Measurements from ENCODE around the gene TAOK1. TPM values are rescaled to one million over a fixed set of nuclear protein-coding genes. Genes with fewer than 3 reads are reported as not detected.

The TAOK1 gene
- total and polyA plus RNA-seq, 9 of the 15 experiments (the other 6 are each of a cell fraction or from before 2014, with no cell fraction given), result 3.2 to 33.1 (median 16.5) TPM

- TF ChIP-seq AFF4 (CRISPR knock-in tag; IDR thresholded peaks at IDR 0.05) (0 out of 2 replicates have a peak, but pooled peaks have one; percentile 28), ZNF584 (CRISPR knock-in tag; IDR thresholded peaks at IDR 0.05; ENCODE audit: low read depth) (no peak), CXXC5 (CRISPR knock-in tag; IDR thresholded peaks at IDR 0.05) (peak; percentile 81), RBM15 (IDR thresholded peaks at IDR 0.05; ENCODE audit: insufficient read depth, low read length) (no peak), ELK3 (CRISPR knock-in tag; IDR thresholded peaks at IDR 0.05) (no peak), STAT6 (CRISPR knock-in tag; IDR thresholded peaks at IDR 0.05) (no peak), MLLT1 (IDR thresholded peaks at IDR 0.05) (no peak; a peak in 1 of 4 replicates), HDGF (IDR thresholded peaks at IDR 0.05) (no peak), ZNF324 (CRISPR knock-in tag; IDR thresholded peaks at IDR 0.05) (no peak), CHD2 (IDR thresholded peaks at IDR 0.05; ENCODE audit: low read depth, low read length) (peak; percentile 100), ZKSCAN3 (CRISPR knock-in tag; IDR thresholded peaks at IDR 0.05) (no peak), MYNN (IDR thresholded peaks at IDR 0.05) (peak; percentile 53; the same call in 1 of the 2 replicates), MYNN (CRISPR knock-in tag; IDR thresholded peaks at IDR 0.05) (no peak), ZNF347 (CRISPR knock-in tag; IDR thresholded peaks at IDR 0.05; ENCODE audit: low read depth) (no peak), HCFC1 (IDR thresholded peaks at IDR 0.05; ENCODE audit: low read depth, low read length) (peak; percentile 33), MITF (IDR thresholded peaks at IDR 0.05) (no peak), JUND (IDR thresholded peaks at IDR 0.05; ENCODE audit: borderline replicate concordance, low read depth, low read length) (peak; percentile 67), JUND (tag; IDR thresholded peaks at IDR 0.05; ENCODE audit: borderline replicate concordance, low read depth, low read length) (no peak; the same call in 2 of the 3 replicates)
These were observed at the start of gene TAOK1 (continued) for GRCh38 chr17:29389982-29390850.

Data from K562 (cell line).